ENCODE data around the gene USP49.

- TF ChIP-seq EZH2 (IDR thresholded peaks at IDR 0.05; ENCODE audit: insufficient read depth, poor library complexity, severe bottlenecking) (no peak), EZH2phosphoT487 (IDR thresholded peaks at IDR 0.05; ENCODE audit: insufficient read depth, low read depth) (no peak)
Observed at GRCh38 chr6:41771058-41771983, 123.9 kb downstream of the USP49 start.

Data from GM23248 (cell line).